GM18508 (cell line): ENCODE measurements around the gene SPINT1.
A peak's percentile ranks its signal among the peaks of the same experiment; 100 is the strongest.

Experiments used
- ATAC-seq: cut with Tn5 transposase; IDR thresholded peaks from one replicate; pipeline ENCODE4 v1.9.1; 2021; ENCODE audit warnings: moderate number of reproducible peaks; ENCODE audit not compliant: insufficient read depth, unreplicated experiment

Gene SPINT1

GRCh38 chr15:40843885-40844695, at the start of gene SPINT1:
SPINT1 (plus strand) TSS chr15:40844048; CDS start chr15:40844555, 507 bp downstream.
- ATAC-seq, result no peak

DNA sequence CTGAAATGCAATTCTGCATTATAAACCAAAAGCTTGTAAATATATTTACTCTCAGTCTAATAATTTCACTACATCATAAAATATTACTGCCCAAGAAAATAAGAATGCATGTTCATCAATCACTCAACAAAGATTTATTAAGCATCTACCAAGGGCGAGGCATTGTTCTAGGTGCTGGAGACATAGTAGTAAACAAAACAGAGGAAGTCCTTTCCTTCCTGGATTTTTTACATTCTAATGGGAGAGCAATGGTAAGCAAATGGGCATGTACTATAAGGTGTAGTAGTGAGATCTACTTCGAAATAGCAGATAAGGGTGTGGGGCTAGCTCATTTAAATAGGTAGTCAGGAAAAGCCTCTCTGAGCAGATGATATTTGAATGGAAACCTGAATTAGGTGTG, 47.8 kb upstream of the SPINT1 start:
- ATAC-seq, result no peak

DNA sequence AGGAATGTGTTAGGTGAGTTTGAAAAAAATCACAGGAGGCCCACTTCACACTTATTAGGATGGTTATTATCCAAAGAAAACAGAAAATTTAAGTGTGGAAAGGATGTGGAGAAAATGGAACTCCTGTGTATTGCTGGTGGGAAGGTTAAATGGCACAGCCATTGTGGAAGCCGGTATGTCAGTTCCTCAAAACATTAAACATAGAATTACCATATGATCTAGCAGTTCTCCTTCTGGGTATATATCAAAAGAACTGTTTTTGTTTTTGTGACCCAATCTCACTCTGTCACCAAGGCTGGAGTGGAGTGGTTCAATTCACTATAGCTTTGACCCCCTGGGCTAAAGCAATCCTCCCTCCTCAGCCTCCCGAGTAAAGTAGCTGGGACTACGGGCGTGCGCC, 47.3 kb upstream of the SPINT1 start:
- ATAC-seq, result no peak

GRCh38 chr15:40799523-40799922, 44.3 kb upstream of the SPINT1 start:
- no peak for ATAC-seq

- no peak for ATAC-seq
These were observed 40.8 kb upstream of the SPINT1 start for GRCh38 chr15:40803076-40803475.

DNA sequence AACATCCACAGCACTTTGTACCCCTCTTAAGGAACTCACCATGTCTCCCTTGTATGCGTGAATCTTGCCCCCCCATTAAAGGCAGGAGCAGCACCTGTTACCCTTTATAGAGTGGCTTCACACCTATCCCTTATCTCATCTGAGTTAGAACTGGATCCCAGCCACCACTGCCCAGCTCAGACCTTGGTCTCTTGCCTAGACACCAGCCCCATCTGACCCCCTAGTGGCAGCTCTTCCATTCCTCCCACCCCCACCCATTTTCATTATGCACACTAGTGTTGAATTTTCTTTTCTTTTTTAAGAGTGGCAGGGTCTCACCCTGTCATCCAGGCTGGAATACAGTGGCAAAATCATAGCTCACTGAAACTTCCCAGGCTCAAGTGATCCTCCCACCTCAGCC, 40.2 kb upstream of the SPINT1 start:
- no peak for ATAC-seq

DNA sequence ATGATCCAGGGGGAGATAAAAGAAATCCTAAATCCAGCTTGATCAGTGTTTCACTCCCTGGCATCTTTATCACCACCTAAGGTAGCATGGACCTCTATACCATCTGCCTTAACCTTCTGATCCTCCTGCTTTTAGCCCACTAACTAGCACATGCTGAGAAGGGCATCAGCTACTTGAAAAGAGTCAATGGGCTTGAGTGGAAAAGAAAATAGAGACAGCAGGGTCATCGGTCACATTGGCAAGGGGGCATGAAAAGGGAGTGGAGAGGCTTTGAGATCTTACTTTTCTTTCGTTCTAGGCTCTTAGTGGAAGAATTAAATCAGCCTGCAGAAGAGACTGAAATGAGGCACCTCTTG, 37.2 kb upstream of the SPINT1 start:
- no peak for ATAC-seq

- peak; percentile 91 for ATAC-seq
These were observed 36.6 kb upstream of the SPINT1 start, which contains the start of the genes DNAJC17 and ZFYVE19 for GRCh38 chr15:40807028-40807887. DNAJC17 (minus strand) TSS chr15:40807473; CDS start chr15:40807446, 27 bp downstream. ZFYVE19 (plus strand) TSS chr15:40807089; CDS start chr15:40807590, 501 bp downstream.

- ATAC-seq, result no peak
These were observed 35.9 kb upstream of the SPINT1 start for GRCh38 chr15:40807888-40808461.

GRCh38 chr15:40808861-40809450, 34.9 kb upstream of the SPINT1 start:
- ATAC-seq, result no peak

GRCh38 chr15:40812721-40813425, 31.0 kb upstream of the SPINT1 start:
- no peak for ATAC-seq

DNA sequence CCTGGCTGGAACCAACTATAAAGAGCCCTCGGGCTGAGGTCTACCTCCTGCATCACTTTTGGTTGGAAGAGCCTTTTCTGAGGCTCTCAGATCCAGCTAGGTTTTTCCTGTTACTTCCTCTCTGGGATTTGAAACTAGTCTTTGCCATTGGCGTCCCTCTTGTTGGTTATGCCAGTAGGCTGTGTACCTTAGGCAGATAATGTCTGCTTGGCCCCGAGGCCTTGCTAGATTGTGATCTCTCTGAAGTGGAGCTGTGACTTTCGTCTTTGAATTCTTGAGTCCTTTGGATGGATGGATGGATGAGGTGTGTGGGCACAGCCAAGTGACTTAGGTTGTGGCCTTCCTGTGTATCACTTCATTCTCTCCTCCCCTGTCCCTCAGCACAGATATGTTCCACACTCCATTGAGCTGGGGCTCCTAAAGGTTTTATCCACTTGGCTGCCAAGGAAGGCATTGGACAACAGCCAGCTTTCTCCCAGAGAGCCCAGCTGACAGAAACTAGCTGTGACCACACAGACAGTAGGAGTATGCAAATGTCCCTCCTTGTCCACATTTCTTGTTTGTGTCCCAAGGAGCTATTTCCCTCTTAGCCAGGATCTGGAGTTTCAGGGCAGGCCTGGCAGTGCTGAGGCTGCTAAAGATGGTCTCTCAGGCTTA, 28.7 kb upstream of the SPINT1 start:
- ATAC-seq, result no peak

GRCh38 chr15:40819048-40819447, 24.8 kb upstream of the SPINT1 start:
- ATAC-seq, result no peak

DNA sequence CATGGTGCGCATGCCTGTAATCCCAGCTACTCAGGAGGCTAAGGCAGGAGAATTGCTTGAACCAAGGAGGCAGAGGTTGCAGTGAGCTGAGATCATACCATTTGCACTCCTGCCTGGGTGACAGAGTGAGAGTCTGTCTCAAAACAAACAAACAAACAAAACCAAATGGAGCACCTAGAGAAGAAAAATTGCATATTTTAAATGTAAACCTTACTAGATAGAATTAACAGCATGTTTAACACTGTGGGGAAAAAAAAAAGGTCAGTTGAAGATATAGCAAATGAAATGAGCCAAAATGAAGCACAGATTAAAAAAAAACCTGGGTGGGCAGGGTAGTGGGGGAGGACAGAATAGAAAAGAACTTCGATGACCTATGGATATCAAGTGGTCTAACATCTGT, 22.7 kb upstream of the SPINT1 start:
- no peak for ATAC-seq

- no peak for ATAC-seq
These were observed 20.1 kb upstream of the SPINT1 start for GRCh38 chr15:40823572-40824343.

DNA sequence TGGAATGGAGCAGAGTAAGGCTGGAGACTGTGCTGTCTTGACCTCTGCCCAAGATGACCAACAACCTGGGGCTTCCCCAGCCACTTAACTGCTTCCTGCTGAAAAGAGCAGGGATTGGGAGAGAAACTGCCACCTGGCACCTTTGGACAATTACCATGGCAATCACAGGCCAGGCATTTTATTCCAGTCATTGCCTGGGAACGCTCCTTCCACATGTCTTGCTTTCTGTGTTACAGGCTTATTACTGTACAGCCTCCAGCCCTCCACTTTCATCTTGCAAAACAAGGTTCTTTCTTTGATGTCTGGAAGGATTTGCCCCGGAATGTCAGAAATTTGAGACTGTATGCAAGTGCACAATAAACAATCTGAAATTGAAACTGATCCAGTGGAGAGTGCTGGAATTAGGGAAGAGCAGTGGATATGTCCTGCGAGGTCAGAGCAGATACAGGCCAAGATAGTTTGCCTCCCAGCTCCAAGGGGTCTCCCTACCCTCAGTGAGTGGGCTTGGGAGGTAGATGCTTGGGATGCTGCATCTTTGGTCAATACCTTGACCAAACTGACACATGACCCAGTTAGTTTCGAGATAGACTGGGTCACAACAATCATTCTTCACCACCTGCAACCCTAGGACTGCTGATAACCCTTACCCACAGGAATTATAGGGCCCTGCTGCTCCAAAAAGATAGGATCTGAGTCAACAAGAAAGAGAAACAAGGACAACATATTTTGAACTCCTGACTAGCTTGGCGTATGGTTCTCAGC, 18.0 kb upstream of the SPINT1 start:
- ATAC-seq, result no peak

- no peak for ATAC-seq
These were observed 17.3 kb upstream of the SPINT1 start for GRCh38 chr15:40826423-40827075.
